Naive thymus-derived CD4-positive, alpha-beta T cell (primary cell): ENCODE data around the gene KANSL3. TPM values are rescaled to one million over a fixed set of nuclear protein-coding genes. Genes with fewer than 3 reads are reported as not detected.

Experiments used
- ATAC-seq: fragments of 150-1000 bp; cut with Tn5 transposase; 2 replicates; pipeline ENCODE4 v1.10.0; 2021; ENCODE audit warnings: mild to moderate bottlenecking, moderate library complexity
- CTCF ChIA-PET: fragments of 350-600 bp; sonication (Branson Sonifier 250); formaldehyde crosslinking; loops from one replicate; lab custom pipeline; 2021; ENCODE audit warnings: antibody characterized with exemption; lab: Charles Lee
- POLR2A ChIA-PET: fragments of 350-600 bp; sonication (Branson Sonifier 250); formaldehyde crosslinking; loops from one replicate; lab custom pipeline; 2021; ENCODE audit warnings: antibody characterized with exemption, inconsistent platforms; lab: Charles Lee
- DNase-seq, 9 donors: peaks; one replicate each; pipeline versions ENCODE4 v3.0.0 to v3.0.0-alpha.2; 2020 to 2022; ENCODE audit warnings: mixed read lengths in 1 of 9
- H3K27ac ChIP-seq: one replicate; pipeline ENCODE4 v1.7.0; 2013; ENCODE audit warnings: mild to moderate bottlenecking, low read depth, low read length, moderate library complexity
- H3K27me3 ChIP-seq, 2 donors: one replicate each; pipeline ENCODE4 v1.7.0; 2013; ENCODE audit warnings: low read length in 2 of 2, mild to moderate bottlenecking in 2 of 2, moderate library complexity in 2 of 2; ENCODE audit not compliant: control insufficient read depth in 2 of 2, insufficient read depth in 2 of 2
- H3K36me3 ChIP-seq, 3 experiments: 1 replicate in 2 of 3; 2 replicates in 1 of 3; pipeline ENCODE4 v1.7.0; 2013; ENCODE audit warnings: low read length in 3 of 3, mild to moderate bottlenecking in 3 of 3, moderate library complexity in 1 of 3; ENCODE audit not compliant: insufficient read depth in 3 of 3, control insufficient read depth in 2 of 3
- H3K4me1 ChIP-seq, 2 donors: one replicate each; pipeline ENCODE4 v1.7.0; 2013; ENCODE audit warnings: low read length in 2 of 2, mild to moderate bottlenecking in 2 of 2, moderate library complexity in 1 of 2; ENCODE audit not compliant: control insufficient read depth in 2 of 2, insufficient read depth in 2 of 2
- H3K4me3 ChIP-seq: 2 replicates; pipeline ENCODE4 v1.7.0; 2013; ENCODE audit warnings: mild to moderate bottlenecking, low read length
- H3K9me3 ChIP-seq, 3 experiments: 1 replicate in 2 of 3; 2 replicates in 1 of 3; pipeline ENCODE4 v1.7.0; 2013; ENCODE audit warnings: low read length in 3 of 3; ENCODE audit not compliant: control insufficient read depth in 2 of 3
- H3K27ac Mint-ChIP-seq, 9 donors: one replicate each; pipeline ENCODE4 v1.8.0; 2020 to 2022; ENCODE audit warnings: mixed read lengths in 9 of 9, mild to moderate bottlenecking in 8 of 9, moderate library complexity in 5 of 9, inconsistent platforms in 2 of 9
- H3K27me3 Mint-ChIP-seq, 5 donors: one replicate each; pipeline ENCODE4 v1.8.0; 2021 to 2022; ENCODE audit warnings: mixed read lengths in 5 of 5, mild to moderate bottlenecking in 1 of 5
- H3K36me3 Mint-ChIP-seq, 5 donors: one replicate each; pipeline ENCODE4 v1.8.0; 2020 to 2022; ENCODE audit warnings: mixed read lengths in 5 of 5, mild to moderate bottlenecking in 3 of 5, inconsistent platforms in 1 of 5
- H3K4me1 Mint-ChIP-seq, 7 donors: one replicate each; pipeline ENCODE4 v1.8.0; 2020 to 2022; ENCODE audit warnings: mixed read lengths in 7 of 7, mild to moderate bottlenecking in 3 of 7, inconsistent platforms in 1 of 7
- H3K4me3 Mint-ChIP-seq, 10 donors: one replicate each; pipeline ENCODE4 v1.8.0; 2020 to 2022; ENCODE audit warnings: mild to moderate bottlenecking in 10 of 10, mixed read lengths in 10 of 10, moderate library complexity in 6 of 10, inconsistent platforms in 2 of 10
- H3K9me3 Mint-ChIP-seq, 11 donors: one replicate each; pipeline ENCODE4 v1.8.0; 2020 to 2022; ENCODE audit warnings: mixed read lengths in 11 of 11, mild to moderate bottlenecking in 4 of 11, inconsistent platforms in 1 of 11, moderate library complexity in 1 of 11
- intact Hi-C, 2 donors: fragments of 100-400 bp; cut with micrococcal nuclease; formaldehyde crosslinking; loops; one replicate each; pipeline ENCODE4 v1.15.1; 2023
- polyA plus RNA-seq, 2 donors: library from polyadenylated mRNA; unstranded; fragments of 300-500 nt; fragmentation: Illumina TruSeq; gene quantifications; one replicate each; pipeline ENCODE4 v1.2.3, GENCODE V29; 2021
- total RNA-seq, 6 experiments: library from RNA in 5 of 6; stranded (reverse) in 5 of 6; gene quantifications; 1 replicate in 5 of 6; 2 replicates in 1 of 6; pipeline ENCODE4 v1.2.3 and lab custom pipeline; 2021 to 2026

Gene KANSL3
- total RNA-seq (10 to 100 TPM; 54.0 to 65.0 (median 55.9) TPM), polyA plus RNA-seq (10 to 100 TPM; 13.5 to 22.7 TPM), total RNA-seq (lab: John Stamatoyannopoulos, UW) (132 reads per million, percentile 89 among the genes with 10 or more reads in this experiment)

DNA sequence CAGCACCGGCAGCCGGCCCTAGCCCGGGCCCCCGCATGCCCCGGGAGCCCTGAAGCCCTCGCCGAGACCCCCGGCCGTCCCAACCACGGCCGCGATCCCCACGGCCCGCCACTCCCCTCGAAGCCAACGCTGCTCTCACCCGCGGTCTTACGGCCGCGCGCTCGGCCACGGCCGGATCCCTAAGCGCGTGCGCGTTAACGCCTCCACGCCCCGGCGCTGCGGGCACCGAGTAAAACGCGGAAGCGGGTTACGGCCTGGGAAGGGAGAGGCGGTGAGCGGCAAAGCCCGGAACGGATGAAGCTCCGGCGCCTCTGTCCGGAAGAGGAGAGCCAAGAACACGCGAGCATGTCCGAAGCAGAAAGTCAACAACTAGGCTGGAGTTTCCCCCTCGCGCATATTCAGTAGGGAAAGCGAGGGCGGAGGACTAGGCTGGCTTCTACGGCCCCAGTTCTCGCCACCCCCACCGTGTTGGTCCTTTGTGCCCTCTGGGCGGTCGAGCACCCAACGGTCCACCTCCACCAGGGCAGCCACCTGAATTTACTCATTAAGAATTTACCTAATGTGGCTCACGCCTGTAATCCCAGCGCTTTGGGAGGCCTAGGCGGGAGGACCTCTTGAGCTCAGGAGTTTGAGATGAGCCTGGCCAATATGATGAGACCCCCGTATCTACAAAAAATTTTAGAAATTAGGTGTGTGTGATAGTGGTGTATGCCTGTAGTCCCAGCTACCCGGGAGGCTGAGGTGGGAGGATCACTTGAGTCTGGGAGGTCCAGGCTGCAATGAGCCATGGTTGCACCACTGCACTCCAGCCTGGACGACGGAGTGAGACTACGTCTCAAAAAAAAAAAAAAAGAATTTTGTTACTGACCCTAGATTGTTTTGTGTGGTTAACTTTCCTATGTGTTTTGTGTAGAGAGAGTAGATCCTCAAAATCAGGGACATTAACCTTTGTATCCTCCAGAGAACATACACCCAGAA lies at the start of gene KANSL3:
Gene KANSL3 (minus strand): TSS at position 169 of the 978 bp plus-strand sequence. CDS start 1,177 bp downstream, outside the sequence.
- peaks cover 0 to 11% (median 0%) of the 10 kb centered on the region in 3 experiments for H3K36me3 ChIP-seq
- Mint-ChIP-seq H3K36me3 (peaks cover 6 to 14% (median 10%) of the 10 kb centered on the region in 5 donors), H3K4me3 (peak within 1 kb of the TSS; percentile 89 to 96 (median 93)), H3K4me1 (peaks cover 28 to 46% (median 39%) of the 10 kb centered on the region in 7 donors), H3K9me3 (peaks cover 0 to 1% (median 0%) of the 10 kb centered on the region in 11 donors), H3K27me3 (peaks cover 0 to 10% (median 0%) of the 10 kb centered on the region in 5 donors), H3K27ac (peak within 1 kb of the TSS; percentile 87 to 95 (median 92))
- ChIA-PET CTCF (interaction anchor here (0.7 to 0.9 kb wide), 2 partner anchors 10 to 19 kb away, joined by 3 to 4 read pairs; no protein-coding TSS in a partner anchor), POLR2A (interaction anchor here (0.6 to 2.7 kb wide), 10 partner anchors 9 to 475 kb away, joined by 3 to 15 read pairs (median 3); partner anchors contain the start of genes ANKRD36, ARID5A, CIAO1 and CNNM4)
- intact Hi-C loops = loop anchor here (1.0 to 10.0 kb wide), 19 partner anchors 21 to 1879 kb away; partner anchors contain the start of genes CNNM3 (in 2 of the 2), CNNM4 (in 2 of the 2), LMAN2L (in 2 of the 2) and ACTR1B (in 1 of the 2)
- H3K9me3 ChIP-seq = no peaks in the 10 kb centered on the region
- peak within 1 kb of the TSS; percentile 97 for H3K4me3 ChIP-seq
- ATAC-seq = peak; percentile 93
- no peaks in the 10 kb centered on the region for H3K27me3 ChIP-seq
- DNase-seq = peak; percentile 81 to 96 (median 88)
- H3K27ac ChIP-seq = peak within 1 kb of the TSS; percentile 90
- H3K4me1 ChIP-seq = peaks cover 18% of the 10 kb centered on the region in 2 donors

DNA sequence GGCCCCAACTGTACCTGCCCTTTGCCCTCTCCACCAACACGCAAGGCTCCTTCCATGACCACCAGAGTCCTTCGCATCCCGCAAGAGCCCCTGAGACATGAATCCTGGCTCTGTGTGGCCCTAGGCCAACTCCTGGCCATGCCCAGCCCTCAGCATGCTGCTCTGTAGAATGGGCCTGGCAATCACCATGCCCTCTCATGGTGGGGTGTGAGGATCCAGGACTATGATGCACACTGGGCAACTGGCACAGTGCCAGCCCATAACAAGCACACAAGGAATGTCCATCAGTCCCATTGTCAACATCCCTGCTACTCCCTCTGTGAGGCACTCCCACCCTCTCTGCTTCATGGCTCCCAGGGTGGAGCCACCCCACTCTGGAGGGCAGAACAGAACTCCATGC lies 49.2 kb upstream of the KANSL3 start:
- no peak overlapping the region for H3K4me3 ChIP-seq
- no peak for DNase-seq
- H3K4me1 ChIP-seq = no peaks in the 10 kb centered on the region
- H3K27me3 Mint-ChIP-seq = peaks cover 0 to 5% (median 4%) of the 10 kb centered on the region in 5 donors
- H3K4me1 Mint-ChIP-seq = peaks cover 0 to 2% (median 0%) of the 10 kb centered on the region in 7 donors
- ChIA-PET POLR2A (no interaction called here), CTCF (no interaction called here)
- H3K36me3 ChIP-seq = no peaks in the 10 kb centered on the region
- intact Hi-C loops = no loop called here
- no peaks in the 10 kb centered on the region for H3K36me3 Mint-ChIP-seq
- H3K9me3 Mint-ChIP-seq = no peaks in the 10 kb centered on the region
- H3K27ac Mint-ChIP-seq = peak overlapping the region in 1 of 9 donors; percentile 11
- no peak for ATAC-seq
- no peaks in the 10 kb centered on the region for H3K9me3 ChIP-seq
- H3K4me3 Mint-ChIP-seq = no peak overlapping the region
- H3K27me3 ChIP-seq = no peaks in the 10 kb centered on the region
- H3K27ac ChIP-seq = no peak overlapping the region

DNA sequence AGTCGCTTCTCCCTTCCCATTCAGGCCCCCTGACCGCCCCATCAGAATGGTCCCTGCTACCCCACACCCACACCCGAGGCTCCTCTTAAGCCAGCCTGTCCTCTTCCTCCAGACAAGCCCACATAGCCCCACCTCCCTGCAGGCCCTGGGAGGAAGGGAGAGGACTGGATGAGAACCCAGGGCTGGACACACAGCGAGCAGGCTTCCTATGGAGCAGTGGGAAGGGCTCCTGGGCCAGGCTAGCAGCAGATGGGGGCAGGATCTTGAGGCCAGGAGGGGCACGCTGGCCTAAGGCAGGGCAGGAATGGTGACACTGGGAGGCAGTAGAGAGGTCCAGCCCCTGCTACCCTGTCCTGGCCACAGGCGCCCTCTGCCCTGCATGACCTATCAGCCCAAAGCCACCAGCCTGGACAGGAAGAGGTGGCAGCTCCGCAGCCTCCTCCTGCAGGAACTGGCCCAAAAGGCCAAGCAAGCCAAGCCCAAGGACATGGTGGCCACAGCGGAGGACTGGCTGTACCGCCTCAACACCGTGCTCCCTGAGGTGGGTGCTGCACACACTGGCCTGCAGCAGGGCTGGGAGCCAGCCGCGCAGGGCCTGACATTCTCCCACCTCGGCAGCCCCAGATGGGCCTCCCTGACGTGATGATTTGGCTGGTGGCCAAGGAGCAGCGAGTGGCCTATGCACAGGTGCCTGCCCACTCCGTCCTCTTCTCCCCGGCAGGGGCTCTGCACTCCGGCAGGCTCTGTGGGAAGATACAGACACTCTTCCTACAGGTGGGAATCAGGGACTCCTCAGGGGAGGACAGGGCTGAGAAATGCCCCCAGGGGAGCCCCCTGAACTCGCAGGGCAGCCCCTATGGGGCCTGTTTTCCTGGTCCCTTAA lies 47.7 kb upstream of the KANSL3 start:
- H3K36me3 ChIP-seq = no peaks in the 10 kb centered on the region
- intact Hi-C loops = no loop called here
- no peaks in the 10 kb centered on the region for H3K9me3 Mint-ChIP-seq

DNA sequence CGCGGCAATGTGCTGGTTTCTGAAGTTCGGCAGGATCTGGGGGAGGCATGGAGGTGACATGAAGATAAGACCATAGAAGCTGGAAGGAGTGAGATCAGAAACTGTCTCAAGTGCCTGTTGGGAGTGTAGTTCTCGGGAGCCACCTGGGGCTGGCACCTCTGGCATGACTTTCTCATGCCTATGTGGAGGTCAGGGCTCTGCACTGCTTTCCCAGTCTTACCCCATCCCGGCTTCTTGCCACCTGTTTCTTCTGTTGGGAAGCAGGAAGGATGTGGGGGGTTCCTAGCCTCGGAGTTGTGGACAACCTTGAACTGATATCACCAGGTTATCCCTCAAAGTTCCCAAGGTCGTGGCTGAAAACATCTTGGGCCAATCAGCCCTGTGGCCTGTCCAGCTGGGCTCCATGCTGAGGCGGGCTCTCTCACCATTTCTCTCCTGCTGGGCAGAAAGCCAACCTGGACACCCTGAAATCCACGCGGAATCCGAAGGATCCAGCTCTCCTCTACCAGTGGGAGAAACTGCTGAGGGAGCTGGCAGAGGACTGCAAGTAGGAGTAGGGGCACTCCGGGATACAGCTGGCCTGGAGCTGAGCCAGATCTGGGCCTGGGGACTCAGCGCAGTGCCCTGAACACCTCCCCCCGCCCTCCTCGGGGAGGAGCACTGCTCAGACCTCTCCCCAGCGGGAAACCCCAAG lies 46.9 kb upstream of the KANSL3 start:
- H3K36me3 Mint-ChIP-seq = no peaks in the 10 kb centered on the region
- H3K27me3 Mint-ChIP-seq = peaks cover 0 to 8% (median 4%) of the 10 kb centered on the region in 5 donors
- H3K27ac Mint-ChIP-seq = no peak overlapping the region
- Histone ChIP-seq H3K27ac (no peak overlapping the region), H3K9me3 (no peaks in the 10 kb centered on the region), H3K36me3 (no peaks in the 10 kb centered on the region), H3K4me3 (no peak overlapping the region), H3K27me3 (no peaks in the 10 kb centered on the region), H3K4me1 (no peaks in the 10 kb centered on the region)
- ChIA-PET POLR2A (no interaction called here), CTCF (no interaction called here)
- H3K4me1 Mint-ChIP-seq = peaks cover 0 to 2% (median 0%) of the 10 kb centered on the region in 7 donors
- ATAC-seq = no peak
- DNase-seq = no peak
- intact Hi-C loops = no loop called here
- H3K9me3 Mint-ChIP-seq = no peaks in the 10 kb centered on the region
- H3K4me3 Mint-ChIP-seq = no peak overlapping the region

More for the DNA sequence above, 47.7 kb upstream of the KANSL3 start:
- ChIA-PET CTCF (no interaction called here), POLR2A (no interaction called here)
- Mint-ChIP-seq H3K27ac (no peak overlapping the region), H3K36me3 (no peaks in the 10 kb centered on the region), H3K4me3 (no peak overlapping the region), H3K27me3 (peaks cover 0 to 5% (median 4%) of the 10 kb centered on the region in 5 donors), H3K4me1 (peaks cover 0 to 2% (median 0%) of the 10 kb centered on the region in 7 donors)
- H3K4me1 ChIP-seq = no peaks in the 10 kb centered on the region
- no peaks in the 10 kb centered on the region for H3K9me3 ChIP-seq
- no peak overlapping the region for H3K27ac ChIP-seq
- no peak for ATAC-seq
- DNase-seq = no peak
- H3K27me3 ChIP-seq = no peaks in the 10 kb centered on the region
- H3K4me3 ChIP-seq = no peak overlapping the region

DNA sequence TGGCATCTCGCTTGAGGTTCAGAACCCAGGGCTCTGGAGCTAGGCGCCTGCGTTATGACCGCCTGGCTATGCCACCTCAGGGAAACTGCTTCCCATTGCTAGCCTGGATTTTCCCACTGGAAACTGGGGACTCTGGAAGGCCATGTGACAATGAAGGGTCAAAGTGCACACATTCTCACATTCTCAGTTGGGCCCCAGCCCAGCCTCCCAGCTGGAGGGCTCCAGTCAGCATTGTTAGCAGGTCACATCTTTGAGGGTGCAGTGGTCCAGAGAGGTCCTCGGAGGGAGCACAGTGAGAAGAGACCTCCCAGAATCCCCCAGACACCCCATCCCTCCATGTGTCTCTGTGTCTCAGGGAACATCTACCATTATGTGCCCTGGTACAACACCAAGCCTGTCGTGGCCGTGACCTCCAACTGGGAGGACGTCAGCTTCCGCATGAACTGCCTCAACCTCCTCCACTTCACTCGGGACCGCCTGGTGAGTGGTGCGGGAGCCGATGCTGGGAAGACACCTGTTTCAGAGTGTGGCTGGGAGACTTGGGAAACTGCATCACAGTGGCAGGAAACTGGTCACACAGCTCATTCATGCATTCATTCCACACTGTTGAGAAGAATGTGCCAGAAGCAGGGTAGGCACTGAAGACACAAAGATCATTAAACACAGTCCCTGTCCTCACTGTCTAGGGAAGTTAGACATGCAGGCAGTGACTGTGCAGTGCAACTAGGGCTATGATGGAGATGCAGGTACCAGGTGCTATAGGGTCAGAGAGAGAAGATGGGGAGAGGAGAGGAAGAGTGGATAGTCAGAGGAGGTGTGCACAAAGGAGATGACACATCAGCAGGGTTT lies 46.1 kb upstream of the KANSL3 start:
- Mint-ChIP-seq H3K27me3 (peaks cover 4 to 15% (median 5%) of the 10 kb centered on the region in 5 donors), H3K4me3 (no peak overlapping the region)
- POLR2A ChIA-PET = no interaction called here

More for the DNA sequence above, 46.1 kb upstream of the KANSL3 start:
- H3K36me3 ChIP-seq = no peaks in the 10 kb centered on the region
- no peak overlapping the region for H3K27ac ChIP-seq
- no peaks in the 10 kb centered on the region for H3K4me1 ChIP-seq
- H3K9me3 ChIP-seq = no peaks in the 10 kb centered on the region
- Mint-ChIP-seq H3K36me3 (peaks cover 0 to 4% (median 0%) of the 10 kb centered on the region in 5 donors), H3K27ac (no peak overlapping the region), H3K4me1 (peaks cover 0 to 2% (median 0%) of the 10 kb centered on the region in 7 donors), H3K9me3 (no peaks in the 10 kb centered on the region)
- intact Hi-C loops = no loop called here
- DNase-seq (no peak), ATAC-seq (no peak)
- H3K4me3 ChIP-seq = no peak overlapping the region
- CTCF ChIA-PET = no interaction called here
- peaks cover 0 to 4% of the 10 kb centered on the region in 2 donors for H3K27me3 ChIP-seq
